HFF-Myc (cell line): Measurements from ENCODE around the gene UBE2D3.

ENCODE experiments used
- DNase-seq: peaks from one replicate; pipeline ENCODE4 v3.0.0-alpha.2; 2011; ENCODE audit warnings: low read depth; ENCODE audit errors: extremely low read depth
- H3K4me3 ChIP-seq: replicated peaks from 2 replicates; pipeline ENCODE4 v1.5.1; 2011; ENCODE audit warnings: low read depth, mild to moderate bottlenecking, control low read depth, low read length
- TF ChIP-seq, protein P1 (sequence below): IDR thresholded peaks from 2 replicates; pipeline ENCODE4 v1.5.1; 2012; ENCODE audit warnings: mild to moderate bottlenecking, low read depth, low read length, control low read depth; ENCODE audit errors: missing control alignments

Gene UBE2D3

DNA sequence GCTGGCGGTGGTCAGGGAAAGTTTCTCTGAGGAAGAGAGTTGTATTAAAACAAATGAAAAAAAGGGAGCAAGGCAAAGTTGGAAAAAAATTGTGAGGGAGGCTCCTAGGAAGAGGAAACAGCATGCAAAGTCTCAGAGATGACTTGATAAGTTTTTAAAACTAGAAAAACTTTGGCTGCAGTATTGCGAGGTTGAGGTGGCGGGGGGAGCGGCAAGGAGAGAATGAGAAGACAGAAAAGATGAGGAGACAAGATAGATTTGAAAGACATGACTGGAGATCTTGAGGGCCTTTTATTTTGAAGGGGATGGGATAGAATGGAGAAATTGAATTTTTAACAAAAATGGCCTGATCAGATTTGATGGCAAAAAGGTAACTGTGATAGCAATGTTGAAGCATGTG, 4.8 kb upstream of the UBE2D3 start:
- TF ChIP-seq, protein P1, sequence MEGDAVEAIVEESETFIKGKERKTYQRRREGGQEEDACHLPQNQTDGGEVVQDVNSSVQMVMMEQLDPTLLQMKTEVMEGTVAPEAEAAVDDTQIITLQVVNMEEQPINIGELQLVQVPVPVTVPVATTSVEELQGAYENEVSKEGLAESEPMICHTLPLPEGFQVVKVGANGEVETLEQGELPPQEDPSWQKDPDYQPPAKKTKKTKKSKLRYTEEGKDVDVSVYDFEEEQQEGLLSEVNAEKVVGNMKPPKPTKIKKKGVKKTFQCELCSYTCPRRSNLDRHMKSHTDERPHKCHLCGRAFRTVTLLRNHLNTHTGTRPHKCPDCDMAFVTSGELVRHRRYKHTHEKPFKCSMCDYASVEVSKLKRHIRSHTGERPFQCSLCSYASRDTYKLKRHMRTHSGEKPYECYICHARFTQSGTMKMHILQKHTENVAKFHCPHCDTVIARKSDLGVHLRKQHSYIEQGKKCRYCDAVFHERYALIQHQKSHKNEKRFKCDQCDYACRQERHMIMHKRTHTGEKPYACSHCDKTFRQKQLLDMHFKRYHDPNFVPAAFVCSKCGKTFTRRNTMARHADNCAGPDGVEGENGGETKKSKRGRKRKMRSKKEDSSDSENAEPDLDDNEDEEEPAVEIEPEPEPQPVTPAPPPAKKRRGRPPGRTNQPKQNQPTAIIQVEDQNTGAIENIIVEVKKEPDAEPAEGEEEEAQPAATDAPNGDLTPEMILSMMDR = no peak
- H3K4me3 ChIP-seq = no peak overlapping the region
- no peak for DNase-seq

DNA sequence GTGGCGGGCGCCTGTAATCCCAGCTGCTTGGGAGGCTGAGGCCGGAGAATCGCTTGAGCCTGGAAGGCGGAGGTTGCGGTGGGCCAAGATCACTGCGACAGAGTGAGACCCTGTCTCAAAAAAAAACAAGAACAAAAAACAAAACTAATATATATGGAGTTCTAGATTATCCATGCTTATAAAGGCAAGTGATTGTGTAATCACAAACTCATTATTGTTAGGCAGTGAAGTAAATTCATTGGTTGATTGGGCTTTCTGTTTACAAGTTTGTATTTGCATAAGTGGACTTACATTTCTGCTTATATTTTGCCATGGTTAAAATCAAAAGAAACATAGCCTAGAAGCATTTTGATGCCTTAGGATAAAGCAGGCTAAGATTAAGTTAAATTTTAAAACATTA, 2.5 kb upstream of the UBE2D3 start:
- no peak for DNase-seq
- TF ChIP-seq, protein P1 = no peak
- no peak overlapping the region for H3K4me3 ChIP-seq

DNA sequence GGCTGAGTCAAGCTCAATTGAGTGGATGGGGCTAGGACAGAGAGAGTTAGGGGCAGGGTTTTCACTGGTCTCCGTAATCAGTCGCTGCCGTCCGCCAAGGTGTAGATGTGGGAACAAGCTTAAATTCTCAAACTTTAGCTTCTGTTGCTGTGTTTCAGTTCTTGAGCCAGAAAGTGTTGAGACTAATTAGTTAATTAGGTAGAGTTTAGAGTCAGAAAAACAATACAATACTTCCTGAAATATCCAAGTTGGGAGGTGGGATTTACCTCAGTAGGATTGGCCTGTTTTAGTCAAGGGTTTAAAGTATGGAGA, 1.1 kb upstream of the UBE2D3 start:
- TF ChIP-seq, protein P1 = no peak
- DNase-seq = no peak
- peak overlapping the region; percentile 98 for H3K4me3 ChIP-seq

DNA sequence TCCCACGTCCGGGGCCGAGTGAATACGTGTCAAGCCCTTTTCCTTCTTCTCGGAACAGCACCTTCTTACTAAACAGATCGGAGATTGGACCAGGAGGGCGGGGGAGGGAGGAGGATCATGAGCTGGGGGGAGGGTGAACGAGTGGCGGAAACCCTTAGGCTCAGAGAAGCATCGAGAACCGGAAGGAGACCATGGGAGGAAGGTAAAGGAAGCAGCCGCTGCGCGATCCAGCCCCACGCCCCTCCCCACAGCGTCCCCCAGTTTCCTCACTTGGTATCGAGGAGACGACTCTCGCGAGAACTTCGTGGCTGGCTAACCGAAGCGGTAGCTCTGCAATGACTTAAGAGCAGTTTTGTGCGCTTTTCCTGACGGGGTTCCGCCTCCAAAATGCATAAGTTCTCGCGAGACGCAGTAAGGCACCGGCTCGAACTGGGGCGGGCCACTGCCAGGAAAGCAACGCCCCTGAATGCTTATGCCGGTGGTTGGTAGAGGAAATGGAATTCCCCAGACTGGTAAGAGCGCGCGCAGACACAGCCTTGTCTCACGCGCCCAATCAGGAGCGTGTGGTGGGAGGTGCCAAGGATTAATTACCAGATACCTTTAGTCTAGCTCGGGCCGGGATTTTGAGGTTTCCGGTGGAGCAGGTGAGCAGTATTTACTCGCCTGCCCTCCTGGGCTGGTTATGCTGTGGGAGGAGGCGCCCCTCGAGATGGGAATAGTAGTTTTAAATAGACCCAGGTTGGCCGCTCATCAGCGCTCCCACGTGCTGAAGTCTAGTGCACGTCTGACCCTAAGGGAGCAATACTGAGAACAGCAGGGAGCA, 534 bp upstream of the UBE2D3 start:
- peak overlapping the region; percentile 98 for H3K4me3 ChIP-seq
- TF ChIP-seq, protein P1 = no peak
- peak; percentile 100 for DNase-seq

DNA sequence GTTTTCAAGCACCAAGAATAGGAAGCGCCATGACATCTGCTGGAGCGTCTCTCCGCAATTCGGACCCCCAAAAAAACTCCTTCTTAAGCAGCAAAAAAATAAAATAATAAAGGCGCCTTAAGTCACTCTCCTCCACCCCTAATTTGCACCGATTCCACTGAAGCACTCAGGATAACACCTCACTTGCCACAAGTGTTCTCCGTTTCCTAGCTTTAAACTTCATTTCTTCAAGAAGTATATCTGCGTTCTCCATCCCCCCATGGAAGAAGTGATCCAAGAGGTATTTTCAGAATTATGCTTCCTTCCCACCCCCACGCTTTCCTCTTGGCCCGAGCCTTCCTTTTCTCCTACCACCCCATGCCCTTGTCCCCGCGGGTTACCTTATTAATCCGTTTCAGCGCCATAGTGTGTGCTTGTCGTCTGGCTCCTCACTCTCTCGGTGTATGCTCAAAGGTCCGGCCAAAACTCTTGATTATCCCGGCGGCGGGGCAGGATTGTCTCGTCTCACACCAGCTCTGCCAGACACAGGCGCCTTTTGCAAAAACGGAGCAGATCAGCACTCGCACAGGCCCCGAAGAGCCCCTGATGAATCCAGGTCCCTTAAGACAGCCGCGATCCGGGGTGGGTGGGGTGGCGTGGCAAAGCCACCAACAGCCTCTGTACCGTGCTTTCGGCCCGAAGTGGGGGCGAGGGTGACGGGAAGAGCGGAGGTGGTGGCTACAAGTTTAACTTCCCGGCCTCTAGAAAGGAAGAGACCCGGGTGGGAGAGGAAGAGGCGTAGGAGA, 1.1 kb downstream of the UBE2D3 start:
- DNase-seq = no peak
- H3K4me3 ChIP-seq = peak overlapping the region; percentile 98

DNA sequence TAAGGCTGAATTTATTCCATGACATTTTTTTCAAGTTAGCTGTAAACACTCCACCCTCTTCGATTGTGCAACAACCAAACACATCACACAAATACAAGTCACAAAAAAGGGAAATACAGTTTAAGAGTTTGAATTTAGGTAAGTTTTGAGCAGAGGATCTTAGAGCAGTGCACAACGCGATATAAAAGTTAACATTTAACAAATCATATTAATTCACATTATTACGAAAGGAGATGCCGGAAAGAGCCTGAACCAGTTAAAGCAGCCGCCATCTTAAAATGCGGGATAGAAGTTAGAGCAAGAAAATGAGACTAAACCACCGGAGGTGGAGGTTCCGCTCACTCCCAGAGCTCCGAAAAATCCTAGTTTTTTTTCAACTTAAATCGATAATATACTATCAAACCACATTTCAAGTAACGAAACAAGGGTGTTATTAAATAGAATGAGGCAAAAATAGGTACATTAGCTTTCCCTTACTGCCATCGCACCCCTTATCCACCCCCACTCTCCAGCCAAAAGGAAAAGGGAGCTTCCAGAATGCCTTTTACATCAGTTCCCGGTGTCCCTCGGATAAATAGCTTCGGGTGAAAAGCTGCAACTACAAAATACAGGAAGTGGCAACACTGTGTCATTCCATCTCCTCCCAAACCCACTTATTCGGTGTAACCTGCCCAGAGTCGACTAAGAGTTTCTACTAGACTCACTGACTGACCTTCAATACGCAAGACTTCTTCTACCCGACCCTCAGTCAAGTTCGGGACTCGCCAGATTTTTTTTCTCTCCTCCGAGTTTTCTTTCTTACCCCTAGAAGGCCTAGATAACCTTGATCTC, 1.9 kb downstream of the UBE2D3 start:
- TF ChIP-seq, protein P1 = no peak
- peak overlapping the region; percentile 98 for H3K4me3 ChIP-seq
- peak; percentile 52 for DNase-seq

More for the DNA sequence above, 1.1 kb downstream of the UBE2D3 start:
- TF ChIP-seq, protein P1 = no peak
